PC-9 (cell line): ENCODE results near the gene BACH2.

Experiments
- CTCF ChIP-seq: fragments of 200-600 bp; sonication (generic); conservative IDR thresholded peaks from 2 replicates; pipeline ENCODE4 v1.6.1; 2017; ENCODE audit warnings: mixed run types, antibody characterized with exemption, mild to moderate bottlenecking, moderate library complexity
- EZH2 ChIP-seq: fragments of 200-600 bp; sonication (generic); IDR thresholded peaks from 2 replicates; pipeline ENCODE4 v1.8.0; 2017; ENCODE audit warnings: antibody characterized with exemption, low read depth

DNA sequence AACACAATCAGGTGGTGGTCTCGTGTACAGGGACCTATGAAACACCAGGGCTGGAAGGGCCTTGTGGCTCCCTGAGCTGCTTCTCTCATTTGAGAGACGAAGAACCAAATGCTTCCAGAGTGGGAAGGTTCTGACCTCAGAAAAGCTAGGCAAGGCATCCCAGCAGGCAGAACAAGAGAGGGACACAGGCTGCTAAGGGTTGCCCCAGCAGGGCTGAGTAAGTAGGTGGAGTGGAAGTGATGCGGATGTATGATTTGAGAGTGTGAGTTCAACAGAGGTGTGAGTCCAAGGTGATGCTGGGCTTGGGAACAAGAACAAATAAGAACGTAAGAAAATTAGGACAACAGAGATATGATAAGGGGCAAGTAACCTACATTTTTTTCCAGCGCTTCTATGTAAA is 147.8 kb downstream of the BACH2 start:
- no peak for TF ChIP-seq CTCF
- no peak for TF ChIP-seq EZH2
